Measurements from ENCODE around the gene PTPRK.
A peak's percentile ranks its signal among the peaks of the same experiment; 100 is the strongest.

The PTPRK gene

DNA sequence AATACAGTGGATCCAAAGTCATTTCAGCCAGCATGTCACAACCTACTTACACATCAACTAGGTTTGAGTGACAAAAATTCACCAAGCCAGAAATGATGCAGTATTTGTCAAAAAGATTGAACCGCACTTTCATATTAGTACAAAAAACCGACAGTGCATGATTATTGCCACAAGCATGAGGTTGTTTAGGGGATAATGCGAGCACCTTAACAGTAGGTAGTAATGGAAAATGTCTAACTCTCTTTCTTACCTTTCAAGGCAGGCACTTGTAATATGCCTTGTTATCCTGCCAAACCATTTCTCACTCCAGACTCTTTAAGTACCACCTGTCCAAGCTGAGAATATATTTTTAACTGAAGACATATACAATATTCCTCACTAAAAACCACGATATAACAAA, 349.2 kb downstream of the PTPRK start:
- FAIRE-seq = no peak

GRCh38 chr6:128168244-128168643, 352.2 kb downstream of the PTPRK start:
- FAIRE-seq = no peak

GRCh38 chr6:128167552-128167951, 352.8 kb downstream of the PTPRK start:
- FAIRE-seq = no peak

DNA sequence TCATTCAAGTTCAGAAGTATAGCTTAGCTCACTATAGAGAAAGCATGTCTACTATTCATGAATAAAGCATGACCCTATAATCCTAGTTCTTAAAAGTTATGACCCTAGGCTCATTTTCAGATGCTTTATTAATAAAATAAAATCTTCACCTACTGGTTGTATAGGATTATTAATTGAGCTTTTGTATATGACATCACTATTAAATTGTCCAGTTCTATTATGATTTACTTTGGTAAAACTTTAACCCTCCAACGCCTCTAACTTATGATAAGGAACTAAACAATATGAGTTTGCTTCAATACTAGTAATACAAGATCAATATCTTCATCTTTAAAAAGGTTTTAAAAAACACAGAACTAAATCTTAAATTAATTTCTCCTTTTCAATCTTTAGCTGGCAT, 356.1 kb downstream of the PTPRK start:
- FAIRE-seq = no peak

GRCh38 chr6:128162423-128162822, 358.0 kb downstream of the PTPRK start:
- FAIRE-seq = no peak

DNA sequence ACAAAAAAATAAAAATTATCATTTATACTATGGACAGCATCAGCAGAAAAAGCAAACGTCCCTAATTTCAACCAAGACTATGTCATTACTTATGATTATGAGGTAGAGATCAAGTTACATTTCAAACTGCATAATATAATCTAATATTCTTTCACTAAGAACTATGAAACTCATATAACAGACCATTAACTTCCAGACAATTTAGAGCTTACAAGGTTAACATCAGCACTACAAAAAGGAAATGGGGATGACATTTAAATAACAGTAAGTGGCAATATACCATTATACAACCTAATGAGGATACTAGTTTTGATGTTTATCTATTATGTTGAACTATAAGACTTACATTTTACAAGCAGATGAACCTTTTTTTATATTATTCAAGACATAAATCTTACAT, 358.6 kb downstream of the PTPRK start:
- FAIRE-seq = no peak

DNA sequence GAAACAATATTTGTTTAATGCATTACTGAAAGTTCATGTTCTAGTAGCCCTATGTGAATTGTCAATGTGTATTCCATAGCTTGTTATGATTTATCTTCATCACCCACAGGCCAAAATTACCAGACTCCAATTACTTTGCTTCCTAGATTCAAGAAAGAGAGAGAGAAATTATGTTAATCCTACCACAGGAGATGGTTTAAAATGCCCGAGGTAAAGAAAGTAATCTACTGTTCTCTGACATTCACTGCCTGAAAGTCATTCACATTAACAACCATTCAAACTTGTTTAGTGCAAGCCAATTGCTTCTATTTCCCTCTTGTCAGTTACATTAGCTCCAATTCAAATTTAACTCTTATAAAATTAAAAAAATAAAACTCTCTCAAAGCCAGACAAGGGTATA, 359.1 kb downstream of the PTPRK start:
- FAIRE-seq = no peak

- no peak for FAIRE-seq
These were observed 361.9 kb downstream of the PTPRK start for GRCh38 chr6:128158496-128158895.

DNA sequence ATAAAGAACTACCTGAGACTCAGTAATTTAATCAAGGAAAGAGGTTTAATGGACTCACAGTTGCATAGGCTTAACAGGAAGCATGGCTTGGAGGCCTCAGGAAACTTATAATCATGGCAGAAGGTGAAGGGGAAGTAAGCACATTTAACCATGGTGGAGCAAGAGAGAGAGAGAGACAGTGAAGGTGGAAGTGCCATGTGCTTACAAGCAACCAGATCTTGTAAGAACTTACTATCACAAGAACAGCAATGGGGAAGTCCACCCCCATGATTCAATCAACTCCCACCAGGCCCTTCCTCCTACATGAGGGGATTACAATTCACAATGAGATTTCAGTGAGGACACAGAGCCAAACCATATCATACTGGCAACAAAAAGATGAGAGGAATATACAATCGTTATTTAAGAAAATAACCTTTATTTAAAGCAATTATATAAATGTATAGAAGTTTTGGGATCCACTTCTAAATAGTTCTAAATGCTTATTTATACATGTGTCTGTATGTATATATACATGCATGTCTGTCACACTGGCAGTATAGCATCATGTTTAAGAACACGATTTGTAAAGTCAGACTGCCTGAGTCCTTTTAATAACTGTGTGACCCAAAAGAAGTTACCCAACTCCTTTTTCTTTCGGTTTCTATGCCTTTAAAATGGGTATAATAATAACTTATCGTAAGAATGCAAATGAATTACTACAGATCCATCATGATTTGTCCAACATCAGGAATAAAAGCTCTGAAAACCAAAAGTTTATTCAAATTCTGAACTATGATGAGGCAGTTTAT, 363.9 kb downstream of the PTPRK start:
- no peak for FAIRE-seq

GRCh38 chr6:128155826-128156225, 364.6 kb downstream of the PTPRK start:
- FAIRE-seq = no peak

- no peak for FAIRE-seq
These were observed 367.8 kb downstream of the PTPRK start for GRCh38 chr6:128152551-128152950.

GRCh38 chr6:128150376-128150775, 370.0 kb downstream of the PTPRK start:
- FAIRE-seq = no peak

- FAIRE-seq = no peak
These were observed 370.6 kb downstream of the PTPRK start for GRCh38 chr6:128149796-128150195.

DNA sequence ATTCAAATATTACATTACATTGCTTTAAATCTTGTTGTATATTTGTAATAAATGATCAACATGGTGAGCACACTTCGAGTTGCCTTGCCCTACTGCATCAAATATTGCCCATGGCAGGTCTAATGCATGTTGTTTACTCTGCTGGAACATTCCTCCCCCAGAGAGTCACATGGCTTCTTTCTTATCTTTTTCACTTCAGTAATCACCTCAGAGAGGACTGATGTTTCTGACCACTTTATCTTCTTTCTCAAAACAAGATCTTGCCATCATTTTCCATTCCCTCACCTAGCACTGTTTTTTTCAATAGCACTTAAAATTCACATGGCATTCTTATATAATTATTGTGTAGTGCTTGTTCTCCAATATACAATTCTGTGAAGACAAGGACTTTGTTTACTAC, 376.1 kb downstream of the PTPRK start:
- no peak for FAIRE-seq

DNA sequence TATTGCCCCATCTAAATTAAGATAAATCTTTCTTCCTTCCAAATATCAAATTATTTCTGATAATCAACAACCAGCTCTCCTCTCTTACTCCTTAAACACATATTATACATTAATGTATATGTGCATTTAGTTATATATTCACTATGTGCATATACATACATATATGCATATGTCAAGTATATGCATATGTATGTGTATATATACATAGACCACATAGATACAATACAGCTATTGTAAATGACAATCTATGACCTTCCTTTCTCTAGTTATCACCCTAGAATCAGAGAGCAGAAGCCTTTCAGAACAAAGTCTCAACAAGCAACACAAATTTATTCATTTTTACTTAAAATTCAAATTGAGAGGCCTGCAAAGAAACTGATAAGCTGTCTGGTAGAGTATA, 378.5 kb downstream of the PTPRK start:
- FAIRE-seq = no peak

DNA sequence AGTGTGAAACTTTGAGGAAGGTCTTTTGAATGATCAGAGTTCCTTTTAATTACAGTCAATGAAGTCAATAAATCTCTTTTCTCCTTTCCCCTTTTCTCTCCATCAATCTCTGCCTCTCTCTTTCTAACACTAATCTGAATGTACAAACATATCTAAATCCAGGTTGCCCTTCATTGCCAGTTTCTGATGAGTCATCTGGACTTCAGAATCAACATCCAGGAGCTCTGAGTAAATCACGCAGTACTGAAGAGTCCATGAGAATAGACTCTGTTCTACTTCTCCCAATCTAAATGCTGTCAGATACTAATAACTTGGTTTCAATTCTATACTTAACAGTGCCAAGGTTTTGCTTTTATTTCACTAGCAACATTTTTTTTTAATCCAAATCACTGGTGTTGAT, 380.9 kb downstream of the PTPRK start:
- FAIRE-seq = no peak

DNA sequence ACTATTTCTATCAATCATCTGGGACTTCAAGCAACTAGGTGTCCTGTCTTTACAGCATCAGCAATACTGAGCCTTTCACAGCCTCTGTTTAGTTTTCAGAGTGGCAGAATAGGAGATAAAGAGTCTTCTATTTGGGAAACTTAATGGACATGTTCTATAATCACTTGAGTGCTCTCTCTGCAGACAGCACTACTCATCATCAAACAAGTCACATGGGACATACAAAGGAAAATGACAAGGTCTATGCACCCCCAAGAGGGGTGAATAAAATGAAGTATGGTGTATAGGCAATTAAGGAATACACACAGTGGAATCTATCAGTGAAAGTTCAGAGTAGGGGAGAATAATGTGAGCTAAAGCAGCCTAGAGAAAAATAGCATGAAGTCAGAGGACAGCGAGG, 381.7 kb downstream of the PTPRK start:
- no peak for FAIRE-seq

DNA sequence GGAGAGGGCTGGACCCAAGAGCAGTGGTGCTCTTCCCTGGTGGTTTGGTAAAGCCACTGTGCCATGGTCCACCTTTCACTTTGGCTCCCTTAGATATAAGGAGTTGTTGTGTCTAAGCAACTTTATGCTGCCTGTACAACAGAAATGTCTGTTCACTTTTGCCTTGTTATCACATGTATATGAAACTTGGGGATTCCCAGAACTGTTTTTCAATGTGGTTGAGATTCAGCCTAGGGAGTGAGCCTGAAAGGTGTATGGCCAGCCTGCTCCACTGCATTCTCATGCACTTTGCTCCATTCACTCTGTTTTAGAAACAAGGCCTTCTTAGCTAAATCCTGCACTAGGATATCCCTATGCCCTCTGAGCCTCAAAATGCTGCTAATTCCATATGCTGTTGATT, 385.1 kb downstream of the PTPRK start:
- FAIRE-seq = no peak

GRCh38 chr6:128131566-128131965, 388.8 kb downstream of the PTPRK start:
- FAIRE-seq = peak; percentile 53

GRCh38 chr6:128131036-128131435, 389.4 kb downstream of the PTPRK start:
- no peak for FAIRE-seq

DNA sequence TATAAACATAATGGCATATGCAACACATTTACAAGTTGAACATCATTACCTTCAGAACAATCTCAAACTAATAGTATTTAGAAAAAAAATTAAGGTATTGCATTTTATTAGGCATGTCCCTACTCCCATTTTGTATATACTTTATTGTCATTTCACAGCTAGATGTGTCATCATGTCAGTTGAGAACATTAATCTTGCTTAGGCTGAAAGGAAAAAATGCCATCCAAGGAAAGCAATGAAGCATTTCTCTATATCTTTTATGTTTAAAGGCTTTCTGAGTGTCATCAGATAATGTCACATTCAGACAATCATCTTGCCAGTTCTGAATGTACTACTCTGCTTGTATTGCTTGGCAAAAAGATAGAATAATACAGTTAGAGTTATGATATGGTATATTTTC, 390.7 kb downstream of the PTPRK start:
- no peak for FAIRE-seq

- FAIRE-seq = no peak
These were observed 392.7 kb downstream of the PTPRK start for GRCh38 chr6:128127650-128128049.

DNA sequence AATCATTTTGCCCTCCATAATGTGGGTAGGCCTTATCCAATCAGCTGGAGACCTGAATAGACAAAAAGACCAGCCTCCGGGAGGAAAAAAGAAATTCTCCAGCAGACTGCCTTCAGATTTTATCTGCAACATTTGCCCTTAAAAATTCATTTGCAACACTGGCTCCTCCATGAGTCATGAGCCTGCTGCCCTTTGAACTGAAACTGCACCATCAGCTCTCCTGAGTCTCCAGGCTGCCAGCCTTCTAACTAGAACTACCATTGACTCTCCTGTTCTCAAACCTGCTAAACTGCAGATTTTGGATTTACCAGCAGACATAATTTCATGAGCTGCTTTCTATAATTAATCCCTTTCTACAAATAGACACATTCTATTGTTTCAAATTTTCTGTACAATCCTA, 395.7 kb downstream of the PTPRK start:
- no peak for FAIRE-seq

GRCh38 chr6:128121610-128122009, 398.8 kb downstream of the PTPRK start:
- no peak for FAIRE-seq

- FAIRE-seq = peak; percentile 49
These were observed 399.2 kb downstream of the PTPRK start for GRCh38 chr6:128121190-128121589.
